Glomerular endothelial cell (primary cell): Measurements from ENCODE around the gene OR5AU1. TPM values are rescaled to one million over a fixed set of nuclear protein-coding genes. Genes with fewer than 3 reads are reported as not detected.
A peak's percentile ranks its signal among the peaks of the same experiment; 100 is the strongest.
"Not testable (repeated sequence)": the region's sequence is repeated elsewhere in the genome, so short reads cannot be mapped to it uniquely, and the experiment has no call there.

ENCODE experiments used
- DNase-seq: peaks from one replicate; pipeline ENCODE4 v3.0.0-alpha.2; 2011; ENCODE audit warnings: low read depth, low spot score; ENCODE audit errors: extremely low read depth
- total RNA-seq: library from RNA; depleted of rRNA; stranded (reverse); fragments of >200 nt; gene quantifications from 2 replicates; pipeline ENCODE4 v1.2.3, GENCODE V29; 2015

The OR5AU1 gene
- total RNA-seq, 1 donor from 2014 or later: not detected

GRCh38 chr14:21182166-21182565, 26.3 kb upstream of the OR5AU1 start:
- DNase-seq: no peak

DNA sequence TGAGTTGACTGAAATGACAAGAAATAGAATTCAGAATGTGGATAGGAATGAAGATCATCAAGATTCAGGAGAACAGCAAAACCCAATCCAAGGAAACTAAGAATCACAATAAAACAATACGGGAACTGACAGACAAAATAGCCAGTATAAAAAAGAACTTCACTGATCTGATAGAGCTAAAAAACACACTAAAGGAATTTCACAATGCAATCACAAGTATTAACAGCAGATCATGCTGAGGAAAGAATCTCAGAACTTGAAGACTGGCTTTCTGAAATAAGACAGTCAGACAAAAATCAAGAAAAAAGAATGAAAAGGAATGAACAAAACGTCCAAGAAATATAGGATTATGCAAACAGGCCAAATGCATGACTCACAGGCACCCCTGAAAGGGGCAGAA, 15.3 kb upstream of the OR5AU1 start:
- DNase-seq: no peak

- DNase-seq: no peak
These were observed 13.7 kb upstream of the OR5AU1 start for GRCh38 chr14:21169573-21169972.

DNA sequence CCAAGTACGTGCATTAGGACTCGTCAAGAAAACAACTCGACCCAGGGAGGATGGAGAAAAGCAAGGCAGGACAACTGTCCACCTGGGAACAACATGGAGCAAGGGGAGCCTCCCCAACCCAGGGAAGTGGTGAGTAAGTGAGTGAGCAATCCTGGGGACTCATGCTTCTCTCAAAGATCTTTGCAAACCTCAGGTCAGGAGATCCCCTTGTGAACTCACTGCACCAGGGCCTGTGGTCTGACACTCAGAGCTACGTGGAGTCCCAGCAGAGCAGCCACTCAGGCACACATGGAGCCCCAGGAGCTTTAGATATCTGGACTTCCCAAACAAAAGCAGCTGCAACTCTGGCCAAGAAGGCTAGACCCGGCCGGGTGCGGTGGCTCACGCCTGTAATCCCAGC, 12.2 kb upstream of the OR5AU1 start:
- DNase-seq: no peak

- DNase-seq: not testable (repeated sequence)
These were observed 9.8 kb upstream of the OR5AU1 start for GRCh38 chr14:21165670-21166069.

DNA sequence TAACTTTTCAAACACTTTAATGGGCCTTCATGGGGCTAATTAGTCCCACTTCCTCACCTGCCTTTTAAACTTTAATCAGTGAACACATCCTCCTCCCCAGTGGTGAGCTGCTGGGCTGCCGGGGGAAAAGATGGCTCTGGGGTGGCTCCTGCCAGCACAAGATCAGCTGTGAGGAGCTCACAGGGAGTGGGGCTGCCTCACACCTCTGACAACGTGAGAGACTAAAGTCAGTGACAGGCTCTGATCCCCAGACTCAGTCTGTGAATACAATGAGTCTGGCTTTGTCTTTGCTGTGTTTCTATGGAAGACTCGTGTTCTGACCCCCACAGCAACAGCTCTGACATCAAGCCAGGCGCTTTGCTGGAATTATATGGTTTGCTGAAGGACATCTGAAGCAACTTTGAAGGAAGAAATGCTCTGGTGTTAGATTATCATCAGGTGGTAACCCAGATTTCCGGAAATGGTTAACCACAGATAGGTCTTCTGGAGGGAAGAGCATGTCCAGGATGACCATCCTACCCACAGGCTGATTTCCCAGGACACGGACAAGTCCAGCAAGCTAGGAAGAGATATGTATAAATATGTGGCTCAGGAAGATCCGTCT, 9.2 kb upstream of the OR5AU1 start:
- not testable (repeated sequence) for DNase-seq

DNA sequence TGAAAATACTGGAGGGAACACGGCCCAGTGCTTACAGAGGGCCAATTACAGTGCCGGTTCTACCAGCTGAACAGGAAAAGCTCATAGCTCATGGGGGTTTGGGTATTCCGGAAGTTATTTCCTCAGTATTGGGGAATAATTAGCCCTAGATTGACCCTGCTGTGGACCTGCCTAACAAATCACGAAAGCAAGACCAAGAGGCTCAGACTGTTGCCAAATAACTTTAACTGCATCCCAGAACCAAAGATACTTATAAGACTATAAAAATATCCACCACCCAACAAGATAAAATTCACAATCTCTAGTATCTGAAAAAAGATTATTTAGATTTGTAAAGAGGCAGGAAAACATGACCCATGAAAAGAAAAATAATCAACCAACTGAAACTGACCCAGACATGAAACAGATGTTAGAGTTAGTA, 8.0 kb upstream of the OR5AU1 start:
- no peak for DNase-seq

- DNase-seq: no peak
These were observed 6.2 kb upstream of the OR5AU1 start for GRCh38 chr14:21162081-21162480.

DNA sequence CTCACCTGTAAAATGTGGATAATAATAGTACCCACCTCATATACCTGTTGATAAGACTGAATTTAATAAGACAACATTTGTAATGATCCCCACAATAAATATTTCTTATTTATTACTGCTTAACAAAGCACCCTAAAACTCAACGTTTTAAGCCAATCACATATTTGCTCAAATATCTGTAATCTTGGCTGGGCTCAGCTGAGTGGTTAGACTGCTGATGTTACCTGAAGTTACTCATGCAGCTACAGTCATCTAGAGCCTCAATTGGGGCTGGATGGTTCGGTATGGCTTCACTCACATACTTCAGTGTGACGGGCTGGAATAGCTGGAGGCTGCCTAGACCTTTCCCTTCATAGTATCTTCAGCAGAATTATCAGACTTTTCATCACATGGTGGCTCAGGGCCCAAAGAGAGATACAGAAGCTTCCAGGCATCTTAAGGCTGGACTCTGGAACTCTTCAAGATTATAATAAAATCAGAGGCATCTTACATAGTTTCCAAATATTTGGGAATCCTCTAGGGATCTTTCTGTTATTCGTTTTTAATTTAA, 4.3 kb upstream of the OR5AU1 start:
- no peak for DNase-seq

- DNase-seq: not testable (repeated sequence)
These were observed 2.3 kb upstream of the OR5AU1 start for GRCh38 chr14:21158175-21158574.

DNA sequence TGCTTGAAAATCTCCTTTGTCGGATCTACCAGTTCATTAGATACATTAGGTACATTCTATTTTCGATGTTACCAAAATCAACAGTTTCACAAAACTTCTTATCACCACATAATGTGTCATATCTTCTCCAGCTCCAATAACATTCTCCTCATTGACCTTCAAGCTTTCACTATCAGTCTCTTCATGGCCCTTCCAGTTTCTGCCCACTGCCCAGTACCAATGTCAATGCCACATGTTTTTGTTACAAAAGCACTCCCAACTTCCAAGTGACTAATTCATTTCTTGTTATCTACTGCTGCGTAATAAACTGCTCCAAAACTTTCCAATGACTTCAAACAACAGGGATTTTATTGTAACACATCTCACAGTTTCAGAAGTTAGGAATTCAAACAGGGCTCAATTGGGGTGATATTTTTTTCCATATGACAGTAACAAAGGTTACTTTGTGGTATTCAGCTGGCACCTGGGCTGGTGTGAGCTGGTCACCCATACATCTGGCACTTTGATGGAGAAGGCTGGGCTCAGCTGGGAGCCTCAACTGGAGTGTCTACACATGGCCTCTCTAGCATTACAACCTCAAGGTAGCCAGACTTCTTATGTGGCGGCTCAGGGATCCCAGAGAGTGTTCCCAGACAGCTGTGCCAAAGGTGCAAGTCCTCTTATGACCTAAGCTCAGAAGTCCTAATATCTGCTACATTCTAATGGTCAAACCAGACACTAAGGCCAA, 6.1 kb downstream of the OR5AU1 start:
- no peak for DNase-seq

DNA sequence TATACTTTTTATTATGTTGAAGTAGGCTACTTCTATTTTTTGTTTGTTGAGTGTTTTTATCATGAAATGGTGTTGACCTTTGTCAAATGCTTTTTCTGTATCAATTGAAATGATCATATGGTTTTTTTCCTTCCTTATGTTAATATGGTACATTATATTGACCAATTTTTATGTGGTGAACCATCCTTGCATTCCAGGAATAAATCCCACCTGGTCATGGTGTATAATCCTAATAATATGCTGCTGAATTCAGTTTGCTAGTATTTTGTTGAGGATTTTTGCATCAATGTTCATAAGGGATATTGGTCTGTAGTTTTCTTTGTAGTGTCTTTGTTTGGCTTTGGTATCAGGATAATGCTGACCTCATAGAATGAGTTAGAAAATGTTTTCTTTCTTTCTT, 10.4 kb downstream of the OR5AU1 start:
- no peak for DNase-seq

DNA sequence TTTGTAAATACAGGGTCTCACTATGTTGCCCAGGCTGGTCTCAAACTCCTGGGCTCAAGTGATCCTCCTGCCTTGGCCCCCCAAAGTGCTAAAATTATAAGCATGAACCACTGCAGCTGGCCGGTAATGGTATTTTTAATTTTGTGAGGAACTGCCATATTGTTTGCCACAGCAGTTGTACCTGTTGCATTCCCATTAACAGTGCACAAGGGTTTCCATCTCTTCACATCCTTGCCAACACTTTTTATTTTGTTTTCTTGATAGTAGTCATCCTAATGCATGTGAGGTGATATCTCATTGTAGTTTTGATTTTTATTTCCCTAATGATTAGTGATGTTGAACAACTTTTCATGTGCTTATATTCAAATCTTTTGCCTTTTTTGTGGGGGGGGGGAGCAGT, 13.5 kb downstream of the OR5AU1 start:
- DNase-seq: no peak

DNA sequence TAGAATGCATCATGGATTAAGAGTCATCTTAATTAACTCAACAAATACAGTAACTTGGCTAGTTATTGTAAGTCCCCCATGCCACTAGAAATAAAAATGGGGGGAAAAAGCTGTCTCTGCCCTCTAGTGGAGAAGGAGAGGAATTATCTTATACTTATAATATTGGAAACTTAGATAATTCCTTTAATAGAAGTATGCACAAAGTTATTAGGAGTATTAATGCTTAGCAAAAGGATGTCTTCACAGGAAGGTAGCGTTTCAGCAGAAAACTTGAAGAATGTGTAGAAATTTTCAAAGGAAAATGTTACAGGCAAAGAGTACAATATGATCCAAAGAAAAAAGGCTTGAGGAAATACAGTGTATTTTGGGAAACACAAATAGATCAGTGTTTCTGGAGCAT, 19.8 kb downstream of the OR5AU1 start:
- peak; percentile 7 for DNase-seq

DNA sequence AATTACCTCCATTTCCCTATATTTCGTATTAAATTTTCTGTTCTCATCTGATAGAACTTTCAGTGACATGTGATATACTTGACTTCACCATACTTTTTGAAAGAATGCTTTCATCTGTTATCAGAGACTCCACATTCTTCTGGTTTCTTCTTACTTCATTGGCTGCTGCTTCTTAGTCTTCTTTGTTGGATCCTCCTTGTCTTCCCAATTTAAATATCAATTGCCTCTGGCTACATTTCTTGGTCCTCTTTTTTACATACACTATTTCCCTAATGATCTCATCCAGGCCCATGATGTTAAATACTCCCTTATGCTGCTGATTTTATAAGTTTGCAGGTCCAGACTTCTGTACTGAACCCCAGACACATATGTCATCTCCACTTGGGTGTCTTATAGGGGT, 22.0 kb downstream of the OR5AU1 start:
- no peak for DNase-seq

DNA sequence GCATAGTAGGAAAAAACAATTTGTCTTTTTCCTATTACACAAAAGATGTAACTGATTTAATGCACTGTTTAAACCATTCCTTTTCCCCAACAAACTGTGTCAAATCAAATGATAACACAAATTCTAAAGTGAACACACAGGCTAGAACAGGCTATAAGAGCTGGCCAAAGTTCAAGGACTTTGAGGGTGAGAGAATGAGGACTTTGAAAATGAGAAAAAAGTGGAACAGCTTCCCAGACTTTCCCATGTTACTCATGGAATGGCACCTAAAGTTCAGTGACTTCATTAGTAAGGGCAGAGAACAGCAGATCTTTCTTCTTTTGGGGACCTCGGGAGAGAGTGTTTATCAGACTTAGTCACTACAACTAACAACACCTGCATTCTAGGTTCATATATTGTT, 32.4 kb downstream of the OR5AU1 start:
- no peak for DNase-seq

- no peak for DNase-seq
These were observed 34.7 kb downstream of the OR5AU1 start for GRCh38 chr14:21121122-21121521.

GRCh38 chr14:21120686-21121085, 35.2 kb downstream of the OR5AU1 start:
- DNase-seq: no peak

DNA sequence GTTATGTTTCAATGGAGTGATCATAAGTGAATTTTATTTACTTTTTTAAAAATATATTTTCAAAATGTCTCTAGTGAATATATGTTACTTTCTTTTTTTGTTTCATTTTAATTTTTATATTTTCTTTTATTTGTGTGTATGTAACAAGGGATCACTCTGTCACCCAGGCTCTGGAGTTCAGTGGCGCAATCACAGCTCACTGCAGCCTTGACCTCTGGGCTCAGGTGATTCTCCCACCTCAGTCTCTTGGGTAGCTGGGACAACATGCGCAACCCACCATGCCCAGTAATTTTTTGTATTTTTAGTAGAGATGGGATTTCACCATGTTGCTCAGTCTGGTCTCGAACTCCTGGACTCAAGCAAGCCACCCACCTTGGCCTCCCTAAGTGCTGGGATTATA, 36.9 kb downstream of the OR5AU1 start:
- DNase-seq: no peak

- DNase-seq: no peak
These were observed 42.5 kb downstream of the OR5AU1 start for GRCh38 chr14:21113369-21113768.

GRCh38 chr14:21112255-21112654, 43.6 kb downstream of the OR5AU1 start:
- DNase-seq: no peak

DNA sequence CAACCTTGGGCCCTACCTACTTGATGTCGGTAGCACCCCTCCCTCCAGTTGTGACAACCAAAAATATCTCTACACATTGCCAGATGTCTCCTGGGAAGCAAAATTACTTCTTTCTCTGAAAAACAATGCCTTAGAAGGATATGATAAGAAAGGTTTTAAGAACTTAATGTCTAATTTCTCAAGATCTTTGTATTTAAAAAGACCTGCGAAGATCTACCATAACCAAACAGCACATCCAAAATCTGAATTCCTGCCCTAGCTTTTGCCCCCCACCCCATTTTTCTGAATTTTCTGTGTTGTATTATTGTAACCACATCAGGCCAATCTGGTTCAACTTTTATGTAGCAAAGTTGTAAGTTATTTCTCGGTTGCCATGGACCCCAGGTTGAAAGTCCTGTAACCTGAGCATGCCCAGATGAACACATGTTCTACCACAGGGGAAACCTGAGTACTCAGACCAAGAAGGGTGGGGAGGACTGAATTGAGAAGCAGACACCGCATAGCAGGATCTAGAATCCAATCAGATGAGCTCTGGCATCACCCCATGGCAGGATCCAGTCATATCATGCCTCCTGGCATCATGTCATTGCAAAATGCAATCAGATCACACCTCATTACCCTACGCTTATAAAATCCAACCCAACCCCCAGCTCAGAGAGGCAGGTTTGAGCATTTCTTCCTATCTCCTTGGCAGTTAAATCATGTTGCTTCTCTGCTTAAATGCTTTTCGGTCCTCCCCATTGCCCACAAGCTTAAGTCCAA, 46.3 kb downstream of the OR5AU1 start:
- no peak for DNase-seq
